DMS53 (cell line): ENCODE measurements around the gene ASCL3.
"Not testable (repeated sequence)": the region's sequence is repeated elsewhere in the genome, so short reads cannot be mapped to it uniquely, and the experiment has no call there.

Experiments
- DNase-seq: peaks from one replicate; lab custom pipeline; 2025; lab: John Stamatoyannopoulos, UW

ASCL3 gene, protein sequence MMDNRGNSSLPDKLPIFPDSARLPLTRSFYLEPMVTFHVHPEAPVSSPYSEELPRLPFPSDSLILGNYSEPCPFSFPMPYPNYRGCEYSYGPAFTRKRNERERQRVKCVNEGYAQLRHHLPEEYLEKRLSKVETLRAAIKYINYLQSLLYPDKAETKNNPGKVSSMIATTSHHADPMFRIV

DNA sequence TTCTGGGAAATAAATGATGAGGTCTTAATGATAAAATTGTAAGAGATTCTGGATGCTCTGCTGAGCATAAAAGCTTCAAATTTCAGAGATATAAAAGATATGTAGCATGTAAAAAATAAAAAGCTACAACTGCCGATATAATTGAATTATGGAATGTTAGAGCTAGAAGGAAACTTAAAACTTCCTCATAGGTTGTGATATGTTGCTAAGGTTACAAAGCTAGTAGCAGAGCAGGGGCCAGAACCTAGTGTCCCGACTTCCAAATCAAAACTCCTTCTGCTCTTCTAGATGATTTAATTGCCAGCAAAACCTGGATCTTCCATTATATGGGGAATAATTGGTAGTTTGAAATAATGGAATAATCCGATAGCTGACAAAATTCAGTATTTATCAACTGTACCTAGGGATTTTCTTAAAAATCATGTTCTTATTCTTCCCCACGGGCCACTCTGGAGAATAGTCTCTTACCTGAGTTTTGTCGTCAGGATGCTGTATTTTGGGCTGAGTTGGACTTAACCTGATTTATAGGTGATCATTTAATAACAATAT is at the start of gene ASCL3:
Gene ASCL3 (minus strand): TSS at position 499 of the 549 bp plus-strand sequence. CDS start 4,855 bp downstream, outside the sequence.
- DNase-seq: no peak

DNA sequence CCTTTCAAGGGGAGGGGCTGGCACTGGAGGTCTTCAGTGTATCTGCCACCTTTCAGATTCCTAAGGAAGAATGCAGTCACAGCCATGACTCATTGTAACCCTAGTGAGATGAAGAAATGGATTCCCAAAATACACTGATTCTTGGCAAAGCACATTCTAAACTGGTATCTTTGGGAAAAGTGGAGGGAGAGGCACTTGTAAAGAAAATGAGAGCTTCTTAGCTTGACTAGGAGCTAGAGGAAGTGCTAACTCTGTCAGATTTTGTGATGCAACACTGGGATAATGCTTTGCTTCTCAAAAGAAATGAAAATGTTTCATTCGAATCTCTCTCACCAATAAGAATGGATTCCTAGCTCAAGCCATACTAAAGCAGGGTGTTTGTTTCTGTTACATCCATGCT is 46.6 kb upstream of the ASCL3 start:
- no peak for DNase-seq

DNA sequence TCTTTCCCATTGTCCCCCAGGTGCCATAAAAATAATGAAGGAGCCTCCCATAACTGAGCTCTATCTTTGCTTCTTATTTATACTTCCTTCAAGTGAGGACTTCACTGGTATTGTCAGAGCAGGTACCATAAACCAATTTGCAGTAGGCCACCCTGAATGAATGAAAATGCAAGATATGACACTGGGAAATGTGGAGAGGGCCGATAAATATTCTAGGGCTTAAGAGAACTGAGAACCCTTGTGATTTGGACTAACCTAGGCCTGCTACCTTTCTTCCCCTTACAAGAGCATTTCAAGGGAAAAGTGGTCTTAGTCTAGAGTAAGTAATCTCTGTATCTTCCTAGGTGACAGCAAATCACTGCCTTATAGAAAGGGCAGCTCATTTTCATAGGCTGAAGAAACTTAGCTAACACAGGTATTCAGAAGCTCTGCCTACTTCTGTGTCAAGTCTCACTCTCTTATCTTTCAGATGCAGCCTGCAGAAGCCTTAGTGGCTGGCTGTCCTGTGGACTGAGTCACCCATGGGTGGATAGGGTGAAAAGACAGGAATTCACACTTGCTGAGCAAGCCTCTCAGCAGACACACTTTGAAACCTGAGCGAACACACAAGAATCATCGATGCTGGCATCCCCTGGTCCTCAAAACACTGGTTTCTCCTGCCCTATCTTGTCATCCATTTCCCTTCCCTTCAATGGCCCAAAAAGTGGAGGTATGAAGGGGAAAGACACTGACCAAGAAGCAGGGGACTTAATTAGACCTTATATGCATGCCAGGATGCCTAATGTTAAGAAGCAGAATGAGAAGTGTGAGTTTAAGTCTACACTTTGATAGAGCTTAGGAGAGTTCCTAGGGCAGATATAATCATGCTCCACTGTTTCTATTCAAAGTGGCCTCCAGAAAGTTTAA is 45.8 kb upstream of the ASCL3 start:
- DNase-seq: no peak

DNA sequence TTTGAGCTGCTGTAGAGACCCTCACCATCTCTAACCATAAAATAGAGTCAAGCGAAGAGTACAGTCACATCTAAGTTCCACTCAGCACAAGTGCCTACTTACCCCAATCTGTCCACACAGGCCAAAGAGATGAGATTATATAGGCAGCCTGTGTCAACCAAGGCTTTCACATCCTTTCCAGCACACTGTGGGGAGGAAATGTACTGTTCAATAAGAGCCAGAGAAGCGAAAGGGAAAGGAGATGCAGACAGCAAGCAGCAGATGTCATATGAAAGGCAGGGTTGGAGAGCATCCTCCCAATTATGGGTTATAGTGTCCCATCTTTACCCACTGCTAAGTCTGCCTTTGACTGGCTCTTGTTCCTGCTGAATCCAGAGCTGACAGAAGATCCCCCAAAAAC is 44.6 kb upstream of the ASCL3 start:
- no peak for DNase-seq

DNA sequence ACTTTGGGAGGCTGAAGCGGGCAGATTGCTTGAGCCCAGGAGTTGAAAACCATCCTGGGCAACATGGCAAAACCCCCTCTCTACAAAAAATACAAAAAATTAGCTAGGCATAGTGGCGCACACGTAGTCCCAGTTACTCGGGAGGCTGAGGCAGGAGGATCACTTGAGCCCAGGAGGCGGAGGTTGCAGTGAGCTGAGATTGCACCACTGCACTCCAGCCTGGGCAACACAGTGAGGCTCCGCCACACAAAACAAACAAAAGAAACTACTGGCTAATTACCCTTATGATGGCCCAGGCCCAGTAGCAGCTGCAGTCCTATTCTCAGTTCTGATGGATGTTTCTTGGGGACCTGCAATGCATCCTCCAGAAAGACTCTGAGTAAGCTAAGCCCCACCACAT is 44.0 kb upstream of the ASCL3 start:
- not testable (repeated sequence) for DNase-seq

DNA sequence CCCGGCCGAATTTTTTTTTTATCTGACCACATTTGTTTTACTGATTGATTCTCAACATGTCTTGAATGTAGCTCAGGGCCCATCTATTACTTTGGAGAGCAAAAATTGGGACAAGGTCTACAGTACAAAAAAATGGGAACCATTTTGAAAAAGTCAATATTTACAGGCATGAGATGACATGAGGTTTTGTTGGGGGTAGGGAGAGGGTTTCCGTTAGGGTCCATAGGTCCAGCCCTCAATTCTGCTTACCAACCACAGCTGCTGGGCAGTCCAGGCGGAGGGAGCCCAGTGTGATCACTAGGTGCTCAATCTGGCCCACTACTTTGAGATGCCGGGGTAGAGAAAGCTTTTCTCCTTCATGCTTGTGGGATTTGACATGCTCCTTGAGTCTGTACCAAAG is 42.6 kb upstream of the ASCL3 start:
- no peak for DNase-seq

DNA sequence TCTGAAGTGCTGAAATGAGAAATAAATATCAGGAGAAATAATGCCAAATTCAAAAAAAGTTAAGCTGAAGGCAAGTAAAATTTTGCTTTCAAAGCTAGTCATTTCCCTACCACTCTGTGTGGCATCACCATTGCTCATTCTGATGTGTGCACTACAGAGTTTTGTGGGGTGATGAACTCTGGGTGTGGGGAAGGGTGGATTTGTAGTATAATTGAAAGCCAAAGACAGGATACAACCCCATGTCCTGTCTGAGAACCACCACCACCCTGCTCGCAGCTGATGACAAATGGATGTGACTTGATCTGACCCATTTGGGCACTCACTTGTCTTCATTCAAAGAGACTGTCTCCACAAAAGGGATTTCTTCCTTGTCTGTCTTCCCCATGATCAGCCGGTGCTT is 40.7 kb upstream of the ASCL3 start:
- no peak for DNase-seq

DNA sequence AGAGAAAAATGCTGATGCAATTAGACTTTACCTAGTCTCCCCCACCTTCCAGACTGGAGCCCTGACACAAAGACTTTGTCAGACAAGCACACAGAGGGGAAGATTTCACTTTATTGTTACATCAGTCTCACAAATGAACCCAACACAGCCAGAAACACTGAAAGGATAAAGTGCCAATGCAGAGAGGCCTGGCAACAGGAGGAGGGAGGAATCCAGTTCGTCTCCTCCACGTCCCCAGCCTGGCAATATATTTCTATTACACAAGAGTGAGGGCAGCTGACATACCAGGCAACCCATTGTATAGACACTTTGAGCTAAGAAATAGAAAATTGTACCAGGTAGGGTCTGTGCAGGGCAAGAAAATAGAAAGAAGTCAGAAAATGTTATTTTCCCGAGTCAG is 37.7 kb upstream of the ASCL3 start:
- no peak for DNase-seq

DNA sequence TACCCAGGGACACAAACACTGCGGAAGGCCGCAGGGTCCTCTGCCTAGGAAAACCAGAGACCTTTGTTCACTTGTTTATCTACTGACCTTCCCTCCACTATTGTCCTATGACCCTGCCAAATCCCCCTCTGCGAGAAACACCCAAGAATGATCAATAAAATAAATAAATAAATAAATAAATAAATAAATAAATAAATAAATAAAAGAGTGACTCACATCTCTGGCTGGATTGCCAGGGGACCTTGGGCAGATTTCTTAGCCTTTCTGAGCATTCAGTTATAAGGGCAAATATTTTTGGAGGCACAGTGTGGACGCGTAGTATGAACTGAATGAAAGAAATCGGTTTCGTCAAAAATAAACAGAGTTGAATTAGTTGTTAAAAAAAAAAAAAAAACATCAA is 36.5 kb upstream of the ASCL3 start:
- DNase-seq: not testable (repeated sequence)

DNA sequence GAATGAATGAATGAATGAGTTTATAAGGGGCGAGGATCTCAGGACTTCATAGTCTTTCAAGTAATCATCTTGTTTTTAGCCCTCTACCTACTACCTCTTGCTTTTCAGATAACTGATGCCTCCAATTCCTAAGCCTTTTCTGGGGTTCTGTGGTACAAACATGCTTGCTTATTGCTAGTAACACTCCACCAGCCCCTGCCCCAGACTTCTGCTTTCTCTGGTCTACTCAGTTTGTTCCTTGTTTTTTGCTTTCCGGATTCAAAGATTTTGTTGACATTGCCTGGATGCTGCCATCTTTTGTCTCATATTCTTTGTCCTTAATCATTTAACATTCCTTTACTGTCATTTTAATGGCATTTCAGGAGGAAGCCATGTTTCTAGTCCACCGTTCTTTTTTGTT is 30.3 kb upstream of the ASCL3 start:
- no peak for DNase-seq

DNA sequence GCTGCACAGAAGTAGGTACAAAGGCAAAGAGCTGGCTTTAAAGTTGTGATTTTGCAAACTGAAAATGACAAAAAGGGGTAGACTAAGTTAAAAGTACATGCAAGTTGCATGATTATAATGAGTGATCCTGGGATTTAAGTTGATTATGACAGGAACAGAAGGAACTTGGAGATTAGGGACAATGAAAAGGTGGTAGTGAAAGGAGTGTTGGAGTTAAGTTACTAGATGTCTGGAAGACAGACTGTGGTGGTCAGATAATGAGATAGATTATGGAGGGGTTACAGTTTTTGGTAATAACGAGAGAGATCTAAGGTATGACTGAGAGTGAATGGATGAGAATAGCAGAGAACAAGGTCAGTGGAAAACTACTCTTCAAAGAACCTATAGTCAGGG is 29.1 kb upstream of the ASCL3 start:
- no peak for DNase-seq

DNA sequence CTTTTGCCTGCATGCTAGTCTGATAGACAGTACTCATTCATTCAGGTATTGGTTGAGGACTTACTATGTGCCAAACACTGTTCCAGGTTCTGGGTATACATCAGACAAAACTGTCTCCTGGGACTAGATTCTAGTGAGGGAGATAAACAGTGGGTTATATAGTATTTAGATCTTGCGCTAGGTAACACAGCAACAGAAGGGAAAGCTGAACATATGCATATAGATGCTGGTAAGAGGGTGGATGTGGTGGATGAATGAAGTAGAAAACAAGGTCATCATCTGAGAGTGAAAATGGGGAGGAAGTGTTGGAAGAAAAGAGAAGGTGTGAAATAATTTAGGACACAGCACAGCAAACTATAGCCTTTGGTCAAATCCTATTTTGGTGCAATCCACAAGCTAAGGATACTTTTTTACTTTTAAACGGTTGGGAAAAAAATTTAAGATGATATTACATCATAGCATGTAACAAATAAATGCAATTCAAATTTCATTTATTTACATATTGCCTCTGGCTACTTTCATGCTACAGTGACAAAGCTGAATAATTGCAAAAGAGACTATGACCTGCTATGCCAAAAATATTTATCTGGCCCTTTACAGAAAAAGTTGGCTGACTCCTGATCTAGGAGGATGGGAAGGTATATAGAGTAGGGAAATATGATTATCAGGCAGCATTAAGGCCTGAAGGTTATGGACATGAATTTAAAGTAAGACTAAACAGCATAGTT is 28.5 kb upstream of the ASCL3 start:
- no peak for DNase-seq

DNA sequence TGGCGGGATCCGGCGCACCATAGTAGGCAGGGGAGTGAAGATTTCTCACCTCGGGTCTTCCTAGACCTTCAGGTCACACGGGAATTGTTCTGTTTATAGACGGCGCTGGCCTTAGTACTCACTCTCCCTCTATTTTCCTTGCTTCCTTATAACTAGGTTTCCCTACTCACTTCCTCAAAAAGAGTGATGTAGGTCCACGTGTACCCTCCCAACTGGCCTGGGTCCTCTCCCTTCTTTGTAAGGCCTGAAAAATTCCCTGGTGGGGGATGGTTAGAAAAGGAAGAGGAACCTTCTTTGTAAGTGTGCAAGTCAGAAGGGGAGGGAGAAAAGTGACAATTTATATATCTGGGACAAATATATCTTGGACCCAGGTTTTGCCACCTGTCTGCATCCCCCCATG is 24.4 kb upstream of the ASCL3 start:
- no peak for DNase-seq

DNA sequence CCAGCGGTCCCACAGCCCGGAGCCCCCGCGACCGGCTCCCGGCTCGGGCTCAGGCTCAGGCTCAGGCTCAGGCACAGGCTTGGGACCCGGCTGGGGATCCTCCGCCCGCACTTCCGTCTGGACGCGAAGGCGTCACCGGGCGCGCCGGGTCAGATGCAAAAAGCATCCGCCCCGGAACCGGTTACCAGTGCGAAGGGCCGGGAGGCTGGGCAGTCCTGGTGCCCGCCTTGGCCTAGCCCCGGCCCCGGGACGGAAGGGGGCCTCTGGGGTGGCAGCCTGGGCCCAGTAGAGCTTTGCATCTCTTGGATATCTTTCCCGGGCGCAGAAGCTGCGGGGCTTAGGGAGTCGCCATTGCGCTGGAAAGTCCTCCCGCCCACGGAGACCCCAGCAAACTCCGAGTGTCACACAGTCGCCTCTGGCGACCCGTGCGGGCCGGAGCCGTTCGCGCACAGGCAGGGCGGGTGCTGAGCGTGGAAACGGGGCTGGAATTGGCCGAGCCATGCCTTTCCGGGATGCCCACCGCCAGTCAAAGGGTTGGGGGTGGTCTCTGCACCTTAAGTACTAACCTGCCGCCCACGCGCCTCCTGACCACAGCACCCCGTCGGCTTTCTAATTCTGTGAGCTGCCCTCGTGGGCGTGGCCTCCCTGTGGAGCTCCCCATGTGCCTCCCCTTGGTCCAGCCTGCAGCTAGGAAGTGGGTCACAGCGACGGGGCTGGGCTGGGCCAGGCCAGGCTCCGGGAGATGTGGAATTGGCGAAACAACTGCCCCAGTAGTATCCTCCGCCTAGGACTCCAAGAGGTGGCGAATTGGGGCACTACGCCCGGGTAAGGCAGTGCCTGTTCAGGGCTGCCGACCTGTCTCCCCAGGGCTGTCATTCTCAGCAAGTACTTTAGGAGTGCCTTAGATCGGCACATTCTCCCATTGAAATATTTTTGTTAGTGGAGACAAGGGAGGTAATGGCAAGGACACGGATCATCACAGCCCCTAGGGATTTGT is 21.8 kb upstream of the ASCL3 start, which contains the start of gene TMEM9B:
Gene TMEM9B (minus strand): TSS at position 119 of the 997 bp plus-strand sequence. CDS start 129 bp downstream, outside the sequence.
- DNase-seq: peak; percentile 98

DNA sequence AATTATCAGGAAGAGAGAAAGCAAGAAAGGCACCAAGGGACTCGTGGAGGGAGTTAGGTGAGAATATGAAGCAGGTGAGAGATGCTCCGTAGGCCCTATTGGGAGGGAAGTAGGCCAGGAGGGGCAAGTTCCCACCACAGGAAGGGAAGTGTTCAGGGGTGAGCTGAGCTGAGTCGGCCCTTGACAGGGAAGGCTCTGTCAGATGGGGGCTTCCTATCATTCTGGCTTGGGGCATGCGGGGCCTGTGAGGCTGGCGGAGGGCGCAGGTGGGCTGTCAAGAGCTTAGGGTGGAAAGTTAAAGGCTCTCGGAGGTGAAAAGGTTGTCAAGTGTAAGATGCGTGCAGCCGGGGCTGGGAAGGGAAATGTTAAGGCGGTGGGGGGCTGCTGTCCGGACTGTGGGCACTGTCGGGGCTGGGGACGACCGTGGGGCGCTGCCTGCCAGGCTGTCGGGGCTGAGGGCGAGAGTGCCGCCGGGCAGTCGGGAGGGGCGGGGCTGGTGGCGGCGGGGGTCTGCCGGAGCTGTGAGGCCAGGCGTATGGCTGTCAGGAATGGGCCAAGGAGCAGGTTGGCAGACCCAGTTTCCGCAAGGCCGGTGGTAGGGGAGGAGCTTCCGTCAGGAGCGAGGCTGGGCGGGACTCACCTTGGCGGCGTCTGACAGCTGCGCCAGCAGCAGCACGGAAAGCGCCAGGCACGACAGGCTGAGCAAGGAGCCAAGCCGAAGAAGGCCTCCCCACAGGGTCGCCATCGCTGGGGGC is 20.9 kb upstream of the ASCL3 start:
- peak; percentile 94 for DNase-seq

DNA sequence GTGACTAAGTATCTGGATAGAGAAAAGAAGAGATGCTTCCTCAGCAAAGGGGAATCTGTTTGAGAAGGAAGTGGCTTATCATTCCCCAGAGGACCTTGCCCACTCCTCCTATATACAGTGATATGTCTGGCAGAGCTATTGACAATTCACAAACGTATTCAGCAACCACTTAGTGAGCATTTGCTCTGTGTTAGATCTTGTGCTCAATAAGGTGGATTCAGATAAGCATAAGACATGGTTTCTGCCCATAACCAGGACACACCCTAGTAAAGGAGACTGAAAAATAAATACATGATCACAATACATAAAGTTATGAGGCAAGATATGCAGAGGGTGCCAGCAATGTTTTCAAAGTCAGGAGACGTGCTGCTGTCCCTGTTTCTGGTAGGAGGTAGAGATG is 20.0 kb upstream of the ASCL3 start:
- DNase-seq: no peak

DNA sequence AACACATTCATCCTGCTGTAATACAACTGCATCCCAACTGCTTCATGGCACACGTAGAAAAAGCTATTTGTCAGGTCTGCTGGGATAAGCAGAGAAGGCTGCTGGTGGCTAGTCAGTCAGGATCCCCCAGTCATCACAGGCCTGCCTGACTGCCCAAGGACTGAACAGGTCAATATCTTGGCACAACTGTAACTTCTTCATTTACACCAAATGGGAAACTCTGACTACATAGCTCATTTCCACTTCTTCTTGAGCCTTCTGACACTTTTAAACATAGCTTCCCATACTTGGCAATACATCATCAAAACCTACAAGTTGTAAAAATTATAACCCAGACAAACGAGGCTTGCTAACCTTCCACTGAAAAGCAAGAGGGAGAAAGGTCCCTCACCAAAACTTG is 18.6 kb upstream of the ASCL3 start:
- DNase-seq: no peak

DNA sequence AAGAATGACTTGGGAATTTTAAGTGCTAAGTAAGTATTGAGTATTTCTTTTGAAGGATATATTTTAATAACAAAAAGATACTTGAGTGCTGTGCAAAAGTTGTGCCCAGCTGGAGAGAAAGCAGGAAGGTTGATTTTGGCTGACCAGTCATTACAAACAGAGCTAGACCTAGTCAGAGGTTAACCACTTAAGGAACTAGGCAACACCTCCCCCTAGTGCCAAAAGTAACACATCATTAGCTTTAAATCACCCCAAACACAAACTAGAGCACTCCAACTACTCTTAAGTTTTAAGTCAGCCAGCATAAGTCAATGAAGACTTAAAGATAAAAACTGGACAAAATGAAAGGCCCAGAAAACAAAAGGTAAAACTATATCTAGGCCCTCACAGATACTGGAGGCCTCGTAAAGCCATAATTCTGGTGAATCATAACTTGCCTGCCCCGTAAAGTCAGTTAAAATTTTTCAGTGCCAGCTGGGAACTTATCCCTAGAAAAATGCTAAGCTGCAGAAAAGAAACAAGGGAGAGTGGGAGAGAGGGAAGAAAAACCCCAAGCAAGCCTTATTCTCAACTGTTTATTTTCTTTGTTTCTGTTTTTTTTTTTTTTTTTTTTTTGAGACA is 16.8 kb upstream of the ASCL3 start:
- peak; percentile 86 for DNase-seq

DNA sequence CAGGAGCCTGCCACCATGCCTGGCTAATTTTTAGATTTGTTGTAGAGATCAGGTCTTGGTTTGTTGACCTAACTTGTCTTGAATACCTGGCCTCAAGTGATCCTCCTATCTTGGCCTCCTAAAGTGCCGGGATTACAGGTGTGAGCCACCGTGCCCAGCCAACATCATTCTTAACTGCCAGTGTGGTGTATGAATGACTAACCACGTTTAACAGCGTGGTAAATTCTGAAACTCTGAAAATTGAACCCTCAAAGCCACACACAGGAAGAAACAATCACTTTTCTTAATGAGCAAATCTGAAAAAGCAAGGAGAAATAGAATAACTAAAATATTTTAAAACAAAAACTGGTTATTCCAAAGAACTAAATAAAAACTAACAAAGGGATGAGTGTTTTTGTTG is 14.0 kb upstream of the ASCL3 start:
- no peak for DNase-seq

DNA sequence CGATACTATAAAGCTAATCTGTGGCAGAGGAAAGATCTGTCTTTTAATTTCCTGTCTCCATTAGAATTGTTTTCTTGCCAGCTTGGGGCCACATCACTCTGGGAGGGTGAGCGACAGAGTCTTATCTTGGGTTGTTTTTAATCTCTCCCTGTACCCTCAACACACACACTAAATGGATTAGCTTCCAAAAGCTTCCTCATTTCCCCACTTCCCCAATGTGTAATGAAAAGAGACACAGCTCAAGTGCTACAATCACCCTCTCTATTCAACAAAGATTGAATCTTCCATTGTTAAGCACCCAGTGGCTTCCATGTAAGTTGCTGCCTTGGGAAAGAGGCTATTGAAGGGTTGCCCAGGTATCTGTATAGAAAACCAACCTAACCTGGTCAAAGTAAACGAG is 6.1 kb upstream of the ASCL3 start:
- DNase-seq: peak; percentile 63
